ENCODE data around the gene CYP1A1. TPM values are rescaled to one million over a fixed set of nuclear protein-coding genes. Genes with fewer than 3 reads are reported as not detected.

CYP1A1 gene, protein sequence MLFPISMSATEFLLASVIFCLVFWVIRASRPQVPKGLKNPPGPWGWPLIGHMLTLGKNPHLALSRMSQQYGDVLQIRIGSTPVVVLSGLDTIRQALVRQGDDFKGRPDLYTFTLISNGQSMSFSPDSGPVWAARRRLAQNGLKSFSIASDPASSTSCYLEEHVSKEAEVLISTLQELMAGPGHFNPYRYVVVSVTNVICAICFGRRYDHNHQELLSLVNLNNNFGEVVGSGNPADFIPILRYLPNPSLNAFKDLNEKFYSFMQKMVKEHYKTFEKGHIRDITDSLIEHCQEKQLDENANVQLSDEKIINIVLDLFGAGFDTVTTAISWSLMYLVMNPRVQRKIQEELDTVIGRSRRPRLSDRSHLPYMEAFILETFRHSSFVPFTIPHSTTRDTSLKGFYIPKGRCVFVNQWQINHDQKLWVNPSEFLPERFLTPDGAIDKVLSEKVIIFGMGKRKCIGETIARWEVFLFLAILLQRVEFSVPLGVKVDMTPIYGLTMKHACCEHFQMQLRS
- 189 and 410 TPM in 2 replicates for total RNA-seq (ENCODE audit: low replicate concordance)
- long read RNA-seq, transcript CYP1A1-201 (7 exons, 2,685 nt), result major isoform, 1,085 of 2,215 reads
- long read RNA-seq, transcript CYP1A1-202 (7 exons, 2,608 nt), result minor isoform, 655 of 2,215 reads
- long read RNA-seq, transcript CYP1A1-207 (7 exons, 2,107 nt), result minor isoform, 12 of 2,215 reads
- long read RNA-seq, transcript CYP1A1-206 (7 exons, 796 nt), result minor isoform, 15 of 2,215 reads
- long read RNA-seq, partial matches to known transcripts, result 323 of 2,215 reads
- long read RNA-seq, other reads (novel, unspliced or antisense), result 118 of 2,215 reads

DNA sequence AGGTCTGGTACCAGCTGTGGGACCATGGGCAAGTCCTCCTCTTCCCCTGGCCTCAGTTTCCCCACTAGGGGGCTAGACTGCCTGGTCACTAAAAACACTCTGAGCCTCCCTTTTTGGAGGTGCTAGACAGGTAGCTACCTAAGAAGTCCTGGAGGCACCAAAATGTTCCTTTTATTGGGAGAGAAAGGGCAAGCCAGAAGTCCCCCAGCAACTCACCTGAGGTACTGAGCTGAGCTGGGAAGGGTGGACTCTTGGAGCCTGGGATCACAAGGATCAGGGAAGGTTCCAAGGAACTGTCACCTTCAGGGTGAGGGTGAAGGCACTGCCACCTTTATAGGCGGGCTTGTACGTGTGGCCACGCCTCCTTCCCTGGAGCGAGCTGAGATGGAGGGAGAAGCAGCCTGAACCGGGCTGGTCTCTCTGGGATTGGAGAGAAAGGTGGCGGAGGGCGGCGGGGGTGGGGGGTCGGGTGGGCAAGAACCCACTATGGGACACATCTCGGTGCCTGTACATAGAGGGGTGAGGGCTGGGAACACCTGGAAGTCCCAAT lies at the start of gene CYP1A1:
Gene CYP1A1, minus strand, starts transcription at position 304 of the 550 bp plus-strand sequence. CDS start 2,431 bp downstream, outside the sequence.
- peak within 1 kb of the TSS; percentile 79 for H3K4me3 Mint-ChIP-seq
- DNase-seq (ENCODE audit: extremely low spot score, unreplicated experiment), result no peak

DNA sequence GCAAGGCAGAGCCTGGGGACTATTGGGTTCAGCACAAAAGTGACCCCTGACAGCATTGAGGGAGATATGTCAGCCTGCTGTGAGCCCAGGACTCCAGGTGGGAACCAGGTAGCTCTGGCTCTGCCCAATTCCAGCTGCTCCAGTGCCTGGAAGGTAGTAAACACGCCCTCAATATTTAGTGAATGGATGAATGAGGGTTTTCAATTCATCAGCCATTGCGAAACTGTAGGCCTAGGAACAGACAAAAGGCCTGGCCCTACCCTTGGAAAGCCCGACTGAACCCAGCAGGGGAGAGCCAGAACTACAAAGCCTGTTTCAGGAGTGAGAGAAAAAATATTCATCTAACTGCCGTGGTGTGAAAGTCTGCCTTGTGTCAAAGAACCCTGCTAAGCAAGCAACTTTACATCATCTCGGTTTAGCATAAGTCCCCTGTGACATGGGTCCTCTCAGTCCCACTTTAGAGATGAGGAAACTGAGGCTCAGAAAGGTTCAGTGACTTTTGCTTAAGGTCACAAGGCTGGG lies 48.5 kb upstream of the CYP1A1 start:
- H3K4me1 Mint-ChIP-seq (ENCODE audit: unreplicated experiment), result peaks cover 38% of the 10 kb centered on the region
- peak overlapping the region; percentile 60 for H3K4me3 Mint-ChIP-seq
- no peaks in the 10 kb centered on the region for H3K36me3 Mint-ChIP-seq
- peak overlapping the region; percentile 86 for H3K27ac Mint-ChIP-seq
- DNase-seq (ENCODE audit: extremely low spot score, unreplicated experiment), result no peak
- TF ChIP-seq, protein P1, sequence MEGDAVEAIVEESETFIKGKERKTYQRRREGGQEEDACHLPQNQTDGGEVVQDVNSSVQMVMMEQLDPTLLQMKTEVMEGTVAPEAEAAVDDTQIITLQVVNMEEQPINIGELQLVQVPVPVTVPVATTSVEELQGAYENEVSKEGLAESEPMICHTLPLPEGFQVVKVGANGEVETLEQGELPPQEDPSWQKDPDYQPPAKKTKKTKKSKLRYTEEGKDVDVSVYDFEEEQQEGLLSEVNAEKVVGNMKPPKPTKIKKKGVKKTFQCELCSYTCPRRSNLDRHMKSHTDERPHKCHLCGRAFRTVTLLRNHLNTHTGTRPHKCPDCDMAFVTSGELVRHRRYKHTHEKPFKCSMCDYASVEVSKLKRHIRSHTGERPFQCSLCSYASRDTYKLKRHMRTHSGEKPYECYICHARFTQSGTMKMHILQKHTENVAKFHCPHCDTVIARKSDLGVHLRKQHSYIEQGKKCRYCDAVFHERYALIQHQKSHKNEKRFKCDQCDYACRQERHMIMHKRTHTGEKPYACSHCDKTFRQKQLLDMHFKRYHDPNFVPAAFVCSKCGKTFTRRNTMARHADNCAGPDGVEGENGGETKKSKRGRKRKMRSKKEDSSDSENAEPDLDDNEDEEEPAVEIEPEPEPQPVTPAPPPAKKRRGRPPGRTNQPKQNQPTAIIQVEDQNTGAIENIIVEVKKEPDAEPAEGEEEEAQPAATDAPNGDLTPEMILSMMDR (conservative IDR thresholded peaks at IDR 0.05), result no peak
- H3K9me3 Mint-ChIP-seq, result no peaks in the 10 kb centered on the region
- H3K27me3 Mint-ChIP-seq, result peaks cover 6% of the 10 kb centered on the region

More for the DNA sequence above, at the start of gene CYP1A1:
- peaks cover 12% of the 10 kb centered on the region for H3K36me3 Mint-ChIP-seq
- peak within 1 kb of the TSS; percentile 82 for H3K27ac Mint-ChIP-seq
- no peaks in the 10 kb centered on the region for H3K9me3 Mint-ChIP-seq
- H3K4me1 Mint-ChIP-seq (ENCODE audit: unreplicated experiment), result peaks cover 24% of the 10 kb centered on the region
- TF ChIP-seq, protein P1 (conservative IDR thresholded peaks at IDR 0.05), result no peak
- peaks cover 13% of the 10 kb centered on the region for H3K27me3 Mint-ChIP-seq

DNA sequence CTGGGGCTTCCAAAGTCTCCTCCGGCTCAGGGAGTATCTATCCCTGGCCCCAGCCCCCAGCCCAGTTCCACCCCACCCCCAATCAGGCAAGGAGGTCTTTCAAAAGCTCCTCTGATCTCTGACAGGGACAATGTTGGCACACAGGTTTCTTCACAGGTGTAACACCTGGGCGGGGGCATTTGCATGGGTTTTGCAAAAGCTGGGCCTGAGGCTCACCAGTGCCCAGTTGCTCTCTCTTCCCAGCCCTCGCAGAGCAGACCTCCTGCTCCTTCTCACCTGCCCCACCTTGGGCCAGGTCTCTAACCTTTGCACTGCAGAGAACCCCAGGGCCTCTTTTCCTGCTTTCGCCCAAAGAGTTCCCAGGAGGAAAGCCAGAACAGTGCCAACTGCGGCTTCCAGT lies 48.0 kb upstream of the CYP1A1 start:
- Mint-ChIP-seq H3K36me3 (no peaks in the 10 kb centered on the region), H3K4me3 (peak overlapping the region; percentile 60), H3K27me3 (peaks cover 6% of the 10 kb centered on the region), H3K4me1 (ENCODE audit: unreplicated experiment) (peaks cover 37% of the 10 kb centered on the region), H3K9me3 (no peaks in the 10 kb centered on the region), H3K27ac (peak overlapping the region; percentile 86)
- DNase-seq (ENCODE audit: extremely low spot score, unreplicated experiment), result no peak
- TF ChIP-seq, protein P1 (conservative IDR thresholded peaks at IDR 0.05), result no peak

DNA sequence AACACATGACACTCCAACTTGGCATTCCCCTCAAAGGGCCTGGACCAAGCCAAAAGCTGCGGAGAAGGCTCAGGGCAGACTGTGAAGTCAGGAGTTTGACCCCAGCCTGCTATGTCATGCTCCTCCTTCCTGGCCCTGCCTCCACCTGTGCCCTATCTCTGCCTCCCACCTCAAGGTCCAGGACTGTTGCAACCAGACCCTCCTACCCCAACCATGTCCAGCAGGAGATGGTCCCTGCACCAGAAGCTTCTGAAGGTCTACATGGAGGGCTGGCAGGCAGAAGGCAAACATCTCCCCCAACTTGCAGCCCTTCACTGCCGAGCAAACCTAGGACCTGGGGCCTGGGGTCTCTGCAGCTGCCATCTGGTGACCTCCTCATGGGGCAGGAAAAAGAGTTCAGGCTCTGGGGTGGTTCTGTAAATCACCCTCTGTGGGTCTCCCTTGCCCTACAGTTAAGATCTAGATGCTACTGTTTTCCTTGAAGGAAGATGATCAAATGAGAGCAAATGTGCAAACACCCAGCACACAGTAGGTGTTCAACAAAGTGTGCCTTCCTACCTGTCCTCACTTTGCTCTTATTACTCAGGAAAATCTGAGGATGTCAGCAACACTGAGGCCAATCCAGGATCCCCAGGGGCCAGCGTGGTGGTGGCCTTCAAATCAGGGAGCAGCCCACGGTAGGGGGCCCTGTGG lies 45.0 kb upstream of the CYP1A1 start:
- TF ChIP-seq, protein P1 (conservative IDR thresholded peaks at IDR 0.05), result no peak
- H3K4me3 Mint-ChIP-seq, result no peak overlapping the region
- H3K27ac Mint-ChIP-seq, result no peak overlapping the region
- H3K36me3 Mint-ChIP-seq, result no peaks in the 10 kb centered on the region
- peaks cover 18% of the 10 kb centered on the region for H3K4me1 Mint-ChIP-seq (ENCODE audit: unreplicated experiment)
- peaks cover 6% of the 10 kb centered on the region for H3K27me3 Mint-ChIP-seq
- no peaks in the 10 kb centered on the region for H3K9me3 Mint-ChIP-seq
- DNase-seq (ENCODE audit: extremely low spot score, unreplicated experiment), result no peak

DNA sequence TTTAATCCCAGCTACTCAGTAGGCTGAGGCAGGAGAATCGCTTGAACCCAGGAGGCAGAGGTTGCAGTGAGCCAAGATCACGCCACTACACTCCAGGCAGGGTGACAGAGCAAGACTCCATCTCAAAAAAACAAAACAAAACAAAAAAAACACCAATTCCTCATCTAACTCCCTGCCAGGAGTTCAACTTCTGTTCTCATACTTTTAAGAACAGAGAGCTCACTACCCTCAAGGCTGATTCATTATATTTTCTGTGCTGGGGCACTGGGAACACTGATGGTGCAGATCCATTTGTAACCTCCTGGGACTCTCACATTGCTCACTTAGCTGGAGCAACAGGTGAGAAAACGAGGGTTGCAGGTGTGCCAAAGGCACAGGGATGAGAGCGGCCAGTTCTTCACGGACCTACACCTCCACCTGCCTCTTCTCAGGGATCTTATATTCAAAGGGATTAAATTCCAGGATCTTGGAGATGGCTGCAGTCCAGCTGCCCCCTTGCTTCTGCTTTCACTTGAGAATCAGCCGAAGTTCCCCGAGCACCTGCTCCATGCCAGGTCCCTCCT lies 44.2 kb upstream of the CYP1A1 start:
- Mint-ChIP-seq H3K27ac (no peak overlapping the region), H3K9me3 (no peaks in the 10 kb centered on the region), H3K27me3 (peaks cover 6% of the 10 kb centered on the region), H3K4me3 (no peak overlapping the region), H3K36me3 (no peaks in the 10 kb centered on the region), H3K4me1 (ENCODE audit: unreplicated experiment) (peaks cover 18% of the 10 kb centered on the region)
- TF ChIP-seq, protein P1 (conservative IDR thresholded peaks at IDR 0.05), result no peak
- no peak for DNase-seq (ENCODE audit: extremely low spot score, unreplicated experiment)
